ENCODE data around the gene KCNJ15.

DNA sequence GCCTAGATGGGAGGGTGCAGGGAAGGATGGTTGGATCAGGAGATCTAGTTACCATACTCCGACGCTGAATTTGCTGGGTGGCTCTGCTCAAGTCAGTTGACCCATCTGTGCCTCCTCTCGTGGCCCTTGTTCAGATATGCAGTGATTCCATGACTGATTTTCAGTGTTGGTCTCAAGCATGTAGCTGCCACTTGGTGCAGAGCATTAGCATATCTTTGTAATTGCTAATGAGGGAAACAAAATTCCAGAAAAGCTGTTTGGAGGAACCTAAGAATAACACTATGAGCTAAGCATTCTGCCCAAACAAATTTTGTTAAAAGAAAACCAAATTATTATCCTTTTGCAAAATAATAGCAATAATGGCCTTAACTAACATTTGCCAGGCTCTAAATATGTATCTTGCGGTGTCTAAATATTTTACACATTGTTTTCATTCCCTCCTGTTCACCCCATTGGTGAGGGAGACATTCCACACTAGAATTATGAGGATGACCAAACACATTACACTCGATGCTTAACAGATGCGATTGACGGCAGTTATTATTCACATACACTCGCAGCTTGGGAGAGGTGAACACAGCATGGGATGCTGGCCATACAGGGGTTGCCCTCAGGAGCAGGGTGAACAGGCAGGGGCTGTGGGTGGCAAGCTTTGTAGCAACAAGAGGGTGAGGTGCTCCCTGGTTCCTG is 69.1 kb downstream of the KCNJ15 start:
- TF ChIP-seq, protein P1, sequence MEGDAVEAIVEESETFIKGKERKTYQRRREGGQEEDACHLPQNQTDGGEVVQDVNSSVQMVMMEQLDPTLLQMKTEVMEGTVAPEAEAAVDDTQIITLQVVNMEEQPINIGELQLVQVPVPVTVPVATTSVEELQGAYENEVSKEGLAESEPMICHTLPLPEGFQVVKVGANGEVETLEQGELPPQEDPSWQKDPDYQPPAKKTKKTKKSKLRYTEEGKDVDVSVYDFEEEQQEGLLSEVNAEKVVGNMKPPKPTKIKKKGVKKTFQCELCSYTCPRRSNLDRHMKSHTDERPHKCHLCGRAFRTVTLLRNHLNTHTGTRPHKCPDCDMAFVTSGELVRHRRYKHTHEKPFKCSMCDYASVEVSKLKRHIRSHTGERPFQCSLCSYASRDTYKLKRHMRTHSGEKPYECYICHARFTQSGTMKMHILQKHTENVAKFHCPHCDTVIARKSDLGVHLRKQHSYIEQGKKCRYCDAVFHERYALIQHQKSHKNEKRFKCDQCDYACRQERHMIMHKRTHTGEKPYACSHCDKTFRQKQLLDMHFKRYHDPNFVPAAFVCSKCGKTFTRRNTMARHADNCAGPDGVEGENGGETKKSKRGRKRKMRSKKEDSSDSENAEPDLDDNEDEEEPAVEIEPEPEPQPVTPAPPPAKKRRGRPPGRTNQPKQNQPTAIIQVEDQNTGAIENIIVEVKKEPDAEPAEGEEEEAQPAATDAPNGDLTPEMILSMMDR (IDR thresholded peaks at IDR 0.05; ENCODE audit: low read depth, low read length) = no peak
- TF ChIP-seq POLR2A (IDR thresholded peaks at IDR 0.05; ENCODE audit: extremely low read depth, insufficient read length) = no peak

Data from NB4 (cell line).